NCI-H345 treated with DMSO at 0.1 percent for 48 hours (cell line): ENCODE results near the gene TSPAN18.

Source experiments
- DNase-seq: peaks from one replicate; lab custom pipeline; 2025; ENCODE audit not compliant: unreplicated experiment; lab: John Stamatoyannopoulos, UW

TSPAN18 gene

DNA sequence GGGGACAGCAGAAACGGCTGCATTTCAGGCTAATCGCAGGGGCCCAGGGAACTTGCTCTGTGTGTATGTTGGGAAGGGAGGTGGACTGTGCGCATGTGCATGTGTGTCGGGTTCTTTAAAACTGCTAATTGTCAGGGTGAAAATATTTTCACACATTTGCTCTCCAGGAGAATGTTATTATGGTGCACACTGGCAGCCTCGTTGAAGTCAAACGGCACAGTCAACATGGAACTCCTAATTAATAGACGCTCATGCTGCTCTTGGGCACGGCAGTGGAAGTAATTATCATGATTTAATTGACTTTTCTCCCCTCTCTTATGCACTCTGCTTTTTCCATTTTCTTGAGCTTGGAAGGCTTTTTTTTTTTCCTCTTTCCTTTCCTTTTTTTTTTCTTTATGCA lies 92.6 kb downstream of the TSPAN18 start:
- no peak for DNase-seq

DNA sequence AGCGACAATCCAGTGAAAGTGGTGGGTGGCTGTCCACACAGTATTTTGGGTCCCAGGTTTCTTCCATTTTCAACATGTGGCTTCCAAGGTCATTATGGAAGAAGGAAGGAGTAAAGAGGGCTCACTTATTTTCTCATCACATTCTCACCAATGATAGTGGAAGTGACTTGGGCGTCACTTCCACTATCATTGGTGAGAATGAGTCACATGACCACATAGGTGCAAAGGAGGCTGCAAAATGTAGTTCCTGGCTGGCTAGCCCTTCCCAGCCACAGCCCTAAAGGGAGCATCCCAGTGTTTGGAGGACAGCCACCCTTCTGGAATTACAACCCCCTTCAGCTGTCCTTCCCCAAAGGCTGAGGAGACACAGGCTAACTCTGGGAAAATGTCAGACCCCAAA lies 95.6 kb downstream of the TSPAN18 start:
- no peak for DNase-seq

DNA sequence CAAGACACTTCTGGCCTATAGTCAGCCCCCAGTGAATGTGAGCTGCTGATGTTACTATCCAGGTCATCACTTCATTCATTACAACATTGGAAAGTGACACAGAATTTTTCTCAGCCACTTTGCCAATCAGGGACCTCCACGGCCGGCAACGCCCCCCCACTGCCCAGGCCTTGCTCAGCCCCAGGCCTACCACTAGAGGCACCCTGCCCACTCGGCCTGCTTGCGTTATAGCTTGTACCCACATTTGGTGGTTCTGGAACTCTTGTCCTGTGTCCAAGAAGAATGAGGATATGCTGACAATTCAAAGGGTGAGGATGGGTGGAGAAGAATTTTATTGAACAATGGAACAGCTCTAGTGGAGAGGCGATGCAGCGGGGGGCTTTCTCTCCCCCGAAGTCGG lies 96.2 kb downstream of the TSPAN18 start:
- DNase-seq, result no peak

DNA sequence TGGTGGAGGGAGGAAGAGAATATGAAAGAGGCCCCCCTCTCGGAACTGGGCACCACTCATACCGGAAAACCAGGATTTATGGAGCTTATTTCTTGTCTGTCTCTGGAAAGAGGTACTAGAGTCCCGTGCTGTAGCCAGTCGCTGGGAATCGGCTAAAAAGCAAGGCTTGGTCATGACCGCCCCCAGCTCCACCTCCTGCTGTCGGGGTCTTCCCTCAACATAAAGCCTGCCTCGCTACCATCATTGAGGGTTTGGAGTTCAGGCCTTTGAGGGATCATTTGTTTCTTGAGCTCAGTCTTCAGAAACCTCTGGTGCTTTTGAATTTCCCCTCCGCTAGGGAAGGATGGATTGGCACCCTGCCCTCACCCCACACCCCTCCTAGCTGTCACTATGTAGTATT lies 97.1 kb downstream of the TSPAN18 start:
- no peak for DNase-seq

DNA sequence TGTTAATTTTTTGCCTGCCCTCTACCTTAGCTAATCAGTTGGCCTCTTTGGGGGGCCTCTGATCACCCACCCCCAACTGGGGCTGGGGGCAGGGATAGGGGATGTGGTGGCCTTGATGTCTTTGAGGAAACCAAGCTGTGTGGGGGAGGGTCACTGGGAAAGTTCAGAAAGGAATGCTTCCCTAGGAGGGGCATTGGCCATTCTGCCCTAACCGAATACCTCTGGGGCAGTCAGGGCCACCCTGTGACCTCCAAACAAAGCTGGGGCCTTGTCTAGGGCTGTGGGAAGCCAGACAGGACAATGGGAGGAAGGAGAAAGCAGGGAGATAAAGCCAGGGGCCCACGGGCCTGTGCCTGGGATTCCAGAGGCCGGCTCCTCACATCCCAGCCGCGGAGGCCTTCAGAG lies 97.5 kb downstream of the TSPAN18 start:
- DNase-seq, result no peak

DNA sequence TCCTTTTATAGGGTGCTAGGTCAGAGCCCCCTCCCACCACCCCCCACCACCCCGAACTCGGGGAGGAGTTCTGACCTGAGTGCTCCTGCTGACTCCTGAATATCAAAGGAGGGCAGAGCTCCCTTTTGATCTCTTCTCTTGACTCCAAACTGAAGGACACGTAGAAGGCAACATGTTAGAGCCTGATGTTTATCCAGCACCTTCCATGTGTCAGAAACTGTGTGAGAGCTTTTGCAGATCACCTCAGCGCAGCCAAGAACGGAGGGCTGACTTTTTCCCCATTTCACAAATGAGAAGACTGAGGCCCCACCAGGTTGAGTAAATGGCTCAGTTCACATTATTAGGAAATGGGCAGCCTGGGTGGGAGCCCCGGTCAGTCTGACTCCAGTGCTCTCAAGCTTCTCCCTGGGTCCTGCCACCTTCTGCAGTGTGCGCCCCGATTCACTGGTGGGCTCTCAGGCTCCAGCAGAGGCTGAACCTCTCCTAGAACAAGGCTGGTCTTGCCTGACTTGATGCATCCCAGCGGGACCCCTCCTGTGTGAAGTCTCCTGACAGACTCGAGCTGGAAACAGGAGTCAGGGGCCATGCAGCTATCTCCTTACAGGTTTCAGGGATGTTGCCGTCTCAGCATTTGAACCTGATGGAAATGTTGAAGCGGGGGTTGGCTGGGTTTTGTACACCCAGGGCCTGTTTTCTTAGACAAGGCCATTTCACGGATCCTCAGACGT lies 98.5 kb downstream of the TSPAN18 start:
- no peak for DNase-seq

DNA sequence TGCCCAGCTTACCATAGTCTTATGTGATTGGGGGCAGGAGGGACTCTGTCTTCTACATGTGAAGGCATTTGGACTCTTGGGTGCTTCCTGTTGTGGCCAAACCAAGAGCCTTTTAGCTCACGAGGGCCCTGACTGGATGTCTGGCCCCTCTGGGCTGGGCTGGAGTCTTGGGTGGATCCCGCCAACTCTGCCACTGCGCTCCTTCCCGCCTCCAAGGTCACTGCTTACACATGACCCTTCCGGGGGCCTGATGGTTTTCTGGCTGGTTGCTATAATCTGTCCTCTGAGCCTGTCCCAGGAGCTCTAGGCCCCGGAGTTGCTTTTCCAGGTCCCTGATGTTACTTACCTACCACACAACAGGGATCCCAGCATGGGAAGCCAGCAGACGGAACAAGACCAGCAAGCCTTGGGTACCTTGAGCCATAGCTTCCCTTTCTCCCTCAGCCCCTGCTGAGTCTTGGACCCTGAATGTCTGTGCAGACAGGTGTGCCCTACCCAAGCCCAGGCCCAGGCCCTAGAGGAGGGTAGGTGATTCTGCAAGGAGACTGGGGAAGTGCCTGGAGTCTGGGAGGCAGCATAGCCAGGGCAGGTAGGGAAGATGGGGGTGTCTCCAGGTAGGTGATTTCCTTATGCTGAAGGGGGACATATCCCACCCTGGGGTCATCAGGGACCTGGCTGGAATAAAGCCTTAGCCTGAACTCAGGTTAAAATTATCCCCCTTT lies 100.3 kb downstream of the TSPAN18 start:
- no peak for DNase-seq

DNA sequence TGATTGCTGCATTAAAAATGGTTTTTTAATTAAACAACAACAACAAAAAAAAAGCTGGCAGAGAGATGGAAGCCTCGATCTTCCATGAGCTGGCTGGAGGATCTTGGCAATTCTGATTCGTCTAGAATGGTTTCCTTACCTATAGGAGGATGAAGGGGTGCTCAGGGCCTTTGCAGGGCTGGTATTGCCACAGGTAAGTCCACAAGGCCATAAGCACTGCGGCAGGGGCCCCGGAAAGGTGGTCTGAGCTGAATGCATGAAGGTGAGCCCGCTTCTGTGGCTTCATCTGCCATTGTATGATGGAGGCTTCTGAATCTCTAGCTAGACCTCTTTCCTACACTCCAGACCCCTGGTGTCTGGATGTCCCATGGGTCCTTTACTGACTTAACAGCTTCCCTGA lies 101.5 kb downstream of the TSPAN18 start:
- DNase-seq, result no peak

DNA sequence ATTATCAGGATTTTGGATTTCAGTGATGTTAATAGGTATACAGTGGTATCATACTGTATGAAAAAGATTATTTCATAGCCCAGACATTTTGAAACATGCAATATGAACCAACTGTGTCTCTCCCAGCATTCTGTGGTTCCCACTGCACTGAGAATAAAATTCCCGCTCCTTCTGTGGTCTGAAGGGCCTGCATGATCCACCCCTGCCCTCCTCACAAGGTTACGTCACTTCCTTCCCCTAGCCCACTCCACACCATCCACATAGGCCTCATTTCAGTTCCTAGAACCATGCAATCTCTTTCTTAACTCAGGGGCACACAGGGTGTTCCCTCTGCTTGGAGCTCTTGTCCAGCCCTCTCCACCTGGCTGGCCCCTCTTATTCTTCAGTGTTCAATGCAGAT lies 103.1 kb downstream of the TSPAN18 start:
- no peak for DNase-seq

DNA sequence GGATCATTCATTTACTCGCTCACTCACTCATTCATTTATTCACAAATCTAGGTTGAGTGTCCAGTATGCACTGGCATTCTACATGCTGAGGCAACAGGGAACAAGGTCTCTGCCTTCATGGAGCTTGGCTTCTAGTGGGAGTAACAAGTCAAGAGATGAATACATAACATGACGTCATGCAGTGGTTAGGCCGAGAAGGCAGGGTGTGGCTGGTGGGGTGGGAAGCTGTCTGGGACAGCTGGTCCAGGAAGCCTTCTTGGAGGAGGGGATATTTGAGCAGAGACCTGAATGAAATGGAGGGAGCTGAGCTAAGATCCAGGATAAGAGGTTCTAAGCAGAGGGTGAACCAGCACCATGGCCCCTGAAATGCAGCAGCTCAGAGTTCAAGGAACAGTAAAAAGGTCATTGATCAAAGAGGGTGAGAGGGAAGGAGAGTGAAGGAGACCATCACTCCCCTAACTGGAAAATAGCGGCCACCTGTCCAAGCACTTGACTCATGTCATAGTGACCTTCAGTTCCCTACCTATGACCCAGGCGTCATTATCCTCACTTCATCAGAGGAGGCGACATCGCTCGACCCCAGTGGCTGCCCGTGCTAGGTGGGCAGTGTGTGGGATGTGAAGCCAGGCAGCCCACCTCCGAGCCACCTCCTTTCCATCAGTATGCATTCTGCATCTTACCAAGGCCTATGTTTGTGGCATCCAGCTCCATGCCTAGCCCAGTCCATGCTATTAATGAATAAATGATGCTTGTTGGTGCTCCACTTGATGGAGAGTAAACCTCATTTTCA lies 105.0 kb downstream of the TSPAN18 start:
- DNase-seq, result no peak

DNA sequence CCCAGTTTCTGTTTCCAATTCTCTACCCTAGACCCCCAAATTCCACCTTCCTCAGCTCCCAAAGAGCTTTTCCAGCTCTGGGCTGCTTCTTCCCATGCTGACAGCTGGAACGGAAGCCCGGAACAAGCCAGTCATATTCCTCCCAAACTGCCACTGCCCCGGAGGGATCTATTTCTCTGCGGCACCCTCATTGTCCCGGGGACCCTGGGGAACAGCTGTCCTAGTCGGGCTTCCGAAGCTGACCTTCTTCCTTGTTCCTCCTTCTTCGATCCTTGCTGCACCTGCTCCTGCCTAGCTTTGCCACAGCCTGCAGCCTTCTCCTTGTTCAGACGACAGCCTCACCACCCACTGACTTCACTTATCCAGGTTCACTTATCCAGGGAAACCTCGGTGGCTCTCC lies 105.7 kb downstream of the TSPAN18 start:
- no peak for DNase-seq

DNA sequence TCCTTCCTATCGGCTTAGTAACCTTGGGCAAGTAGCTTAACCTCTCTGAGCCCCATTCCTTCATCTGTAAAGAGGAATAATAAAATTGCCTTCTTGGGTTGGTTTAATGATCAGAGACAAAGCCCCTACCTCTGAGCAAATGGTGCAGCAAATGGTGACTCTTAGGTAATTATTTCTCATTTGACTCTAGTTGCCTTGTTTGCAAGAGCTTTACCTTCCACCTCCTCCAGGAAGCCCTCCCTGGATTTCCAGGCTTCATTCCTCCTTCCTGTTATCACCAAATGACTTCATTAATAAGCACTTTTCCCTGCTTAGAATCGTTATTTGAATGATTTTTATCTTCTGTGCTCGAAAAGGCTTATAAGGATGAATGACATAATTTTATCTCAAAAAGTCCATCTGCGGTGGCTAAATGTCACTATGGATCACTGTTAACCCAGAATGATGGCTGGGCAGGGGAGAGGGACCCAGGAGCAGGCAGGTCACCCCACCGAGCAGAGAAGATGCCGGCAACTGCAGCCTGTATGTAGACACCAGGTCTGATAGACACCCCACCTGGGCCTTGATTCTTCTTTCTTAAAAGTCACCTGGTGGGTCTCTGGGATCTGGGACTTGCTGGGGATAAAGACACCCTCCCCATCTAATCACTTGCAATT lies 106.6 kb downstream of the TSPAN18 start:
- no peak for DNase-seq

DNA sequence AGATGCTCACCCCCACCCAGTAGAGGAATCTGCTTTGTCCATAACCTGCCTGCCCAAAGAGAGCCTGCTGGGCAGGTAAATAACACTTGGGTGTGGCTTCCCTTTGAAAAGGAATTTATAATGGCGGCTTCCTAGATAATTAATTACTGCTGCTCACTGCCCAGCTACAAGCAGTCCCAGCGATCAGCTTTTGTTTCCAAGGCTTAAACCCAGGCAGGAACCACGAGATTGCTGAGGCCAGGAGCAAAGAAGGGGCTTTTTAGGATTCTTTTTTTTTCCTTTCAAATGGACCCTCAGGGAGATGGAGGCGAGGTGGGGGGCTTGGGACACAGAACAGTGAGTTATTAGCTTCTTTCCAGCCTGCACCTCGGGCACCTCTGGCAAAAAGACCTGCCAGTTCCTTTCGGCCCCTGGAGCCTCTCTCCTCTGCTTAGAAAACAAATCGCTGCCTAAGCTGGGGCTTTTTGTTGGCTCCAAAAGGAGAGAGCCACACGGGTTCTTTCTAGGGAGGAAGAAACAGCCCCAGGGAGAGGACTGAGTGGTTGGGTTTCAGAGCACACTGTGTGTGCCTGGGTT lies 107.2 kb downstream of the TSPAN18 start:
- DNase-seq, result no peak

DNA sequence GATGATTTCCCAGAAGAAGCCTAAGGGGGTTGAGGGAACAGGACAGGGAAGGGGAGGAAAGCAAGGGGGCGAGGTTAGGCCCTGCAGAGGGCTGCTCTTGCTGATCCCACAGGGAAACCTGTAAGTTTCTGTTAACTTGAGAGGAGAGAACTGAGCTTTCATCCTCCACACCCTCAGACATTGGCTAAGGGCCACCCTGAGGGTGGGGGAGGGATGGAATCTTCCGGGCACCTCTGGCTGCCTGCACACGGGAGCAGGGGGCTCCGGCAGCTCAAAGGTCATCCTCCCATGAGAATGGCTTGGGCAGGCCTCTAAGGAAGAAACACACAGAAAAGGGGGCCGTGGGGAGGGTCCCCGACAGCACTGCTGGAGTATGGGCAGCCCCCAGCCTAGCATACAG lies 108.1 kb downstream of the TSPAN18 start:
- no peak for DNase-seq

DNA sequence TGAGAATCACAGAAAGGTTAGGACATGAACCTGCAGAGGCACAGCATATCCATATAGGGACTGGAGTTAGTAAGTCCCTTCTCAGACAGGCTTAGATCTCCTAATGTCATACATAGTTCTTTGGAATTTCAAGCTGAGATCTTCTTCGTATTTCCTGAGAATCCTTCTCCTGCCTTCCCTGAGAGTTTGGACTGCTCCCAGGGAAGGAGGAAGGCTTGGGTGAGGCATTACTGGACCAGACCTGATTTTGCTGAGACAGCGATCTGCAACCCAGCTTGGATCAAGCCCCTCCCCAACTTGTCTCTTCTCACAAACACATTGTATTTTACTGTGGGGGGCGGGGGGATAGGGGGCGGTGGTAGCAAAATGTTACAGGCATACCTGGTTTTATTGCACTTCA lies 108.5 kb downstream of the TSPAN18 start:
- DNase-seq, result no peak

DNA sequence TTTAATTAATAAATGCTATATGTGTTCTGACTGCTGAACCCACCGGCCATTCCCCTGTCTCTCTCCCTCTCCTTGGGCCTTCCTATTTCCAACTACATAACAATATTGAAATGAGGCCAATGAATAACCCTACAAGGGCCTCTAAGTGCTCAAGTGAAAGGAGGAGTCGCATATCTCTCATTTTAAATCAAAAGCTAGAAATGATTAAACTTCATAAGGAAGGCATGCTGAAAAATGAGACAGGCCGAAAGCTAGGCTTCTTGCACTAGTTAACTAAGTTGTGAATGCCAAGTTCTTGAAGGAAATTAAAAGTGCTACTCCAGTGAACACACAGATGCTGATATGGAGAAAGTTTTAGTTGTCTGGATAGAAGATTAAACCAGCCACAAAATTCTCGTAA lies 109.2 kb downstream of the TSPAN18 start:
- no peak for DNase-seq

DNA sequence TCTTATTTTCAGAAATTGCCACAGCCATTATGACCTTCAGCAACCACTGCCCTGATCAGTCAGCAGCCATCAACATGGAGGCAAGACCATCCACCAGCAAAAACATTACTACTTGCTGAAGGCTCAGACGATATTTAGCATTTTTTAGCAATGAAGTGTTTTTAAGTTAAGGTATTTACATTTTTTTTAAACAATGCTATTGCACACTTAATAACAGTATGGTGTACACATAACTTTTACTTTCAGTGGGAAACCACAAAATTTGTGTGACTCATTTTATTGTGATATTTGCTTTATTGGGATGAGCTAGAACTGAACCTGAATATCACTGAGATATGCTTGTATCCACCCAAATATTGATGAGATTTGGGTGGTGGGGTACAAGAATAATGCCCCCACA lies 110.9 kb downstream of the TSPAN18 start:
- no peak for DNase-seq

DNA sequence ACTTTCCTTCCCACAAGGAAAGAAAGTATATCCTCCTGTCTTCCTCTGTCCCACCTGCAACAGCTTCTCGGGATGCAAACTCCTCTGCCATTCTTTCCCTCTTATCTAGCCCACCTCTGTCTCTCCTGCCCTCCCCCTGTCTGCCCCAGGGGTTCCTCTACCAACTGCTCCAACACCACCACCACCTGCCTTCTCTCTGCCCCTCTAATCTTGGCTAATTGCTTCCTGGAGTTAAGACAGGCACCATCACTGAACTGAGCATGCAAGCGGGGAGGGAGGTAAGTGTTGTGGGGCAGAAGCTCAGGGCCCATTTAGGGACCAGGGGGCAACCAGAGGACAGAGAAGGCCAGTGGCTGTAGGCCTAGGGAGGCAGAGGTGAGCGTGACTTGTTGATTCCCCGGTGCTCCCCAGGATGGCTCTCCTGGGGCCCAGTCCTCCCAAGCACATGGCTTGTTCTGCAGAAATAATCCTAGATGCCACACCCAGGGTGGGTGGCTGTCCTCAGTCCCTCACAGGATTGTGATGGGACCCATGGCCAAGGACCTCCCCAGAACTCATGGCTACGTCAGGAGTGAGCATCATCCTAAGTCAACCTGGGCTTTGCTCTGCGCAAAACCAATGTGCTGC lies 112.8 kb downstream of the TSPAN18 start:
- no peak for DNase-seq

DNA sequence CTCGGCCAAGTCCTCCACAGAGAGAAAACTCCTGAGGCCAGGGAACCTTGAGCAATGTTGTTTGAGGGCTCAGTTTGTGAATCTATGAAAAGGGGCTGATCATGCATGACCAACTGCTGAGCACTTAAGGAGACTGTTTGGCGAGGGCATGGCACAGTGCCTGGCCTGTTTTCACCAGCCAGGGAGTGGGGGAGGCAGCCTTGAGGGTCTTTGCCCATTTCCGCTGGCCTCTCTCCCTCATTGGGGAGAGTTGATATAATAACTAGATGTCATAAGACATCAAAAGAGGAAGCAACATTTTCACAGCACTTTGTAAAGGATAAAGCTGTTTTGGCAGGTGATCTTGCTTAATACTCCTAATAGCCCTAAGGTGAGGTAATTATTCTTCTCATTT lies 113.3 kb downstream of the TSPAN18 start:
- DNase-seq, result no peak

DNA sequence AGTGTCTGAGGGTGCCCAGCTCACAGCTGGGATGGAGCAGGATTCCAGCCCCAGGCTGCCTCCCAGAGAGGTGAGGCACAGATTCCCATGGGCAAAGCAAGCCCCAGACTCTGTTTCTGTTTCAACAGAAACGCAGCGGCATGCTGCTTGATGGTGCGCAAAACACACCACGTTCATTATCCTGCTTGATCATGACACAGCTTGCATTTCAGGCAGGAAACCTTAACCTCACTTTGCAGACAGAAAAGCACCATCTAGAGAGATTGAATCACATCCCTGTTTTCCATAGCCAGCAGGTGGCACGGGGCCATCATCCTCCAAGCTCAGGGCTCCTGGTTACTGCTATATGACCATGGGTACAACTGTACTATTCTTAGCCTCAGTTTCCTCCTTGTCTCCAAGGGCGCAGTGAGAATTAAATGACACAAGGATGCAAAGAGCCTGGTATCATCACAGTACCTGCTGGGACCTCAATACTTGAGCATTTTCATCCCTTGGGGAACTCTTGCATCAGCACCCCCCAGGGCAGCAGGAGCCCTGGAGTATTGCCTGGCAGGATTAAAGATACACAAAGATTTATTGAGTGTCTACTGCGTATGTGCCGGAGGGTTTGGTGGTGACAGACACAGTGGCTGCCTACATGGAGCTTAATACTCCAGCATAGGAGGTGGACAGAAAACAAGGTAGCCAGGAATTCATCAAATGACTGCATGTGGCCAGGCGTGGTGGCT lies 113.9 kb downstream of the TSPAN18 start:
- no peak for DNase-seq
